Measurements from ENCODE around the gene FAM78A.

- TF ChIP-seq, protein P1, sequence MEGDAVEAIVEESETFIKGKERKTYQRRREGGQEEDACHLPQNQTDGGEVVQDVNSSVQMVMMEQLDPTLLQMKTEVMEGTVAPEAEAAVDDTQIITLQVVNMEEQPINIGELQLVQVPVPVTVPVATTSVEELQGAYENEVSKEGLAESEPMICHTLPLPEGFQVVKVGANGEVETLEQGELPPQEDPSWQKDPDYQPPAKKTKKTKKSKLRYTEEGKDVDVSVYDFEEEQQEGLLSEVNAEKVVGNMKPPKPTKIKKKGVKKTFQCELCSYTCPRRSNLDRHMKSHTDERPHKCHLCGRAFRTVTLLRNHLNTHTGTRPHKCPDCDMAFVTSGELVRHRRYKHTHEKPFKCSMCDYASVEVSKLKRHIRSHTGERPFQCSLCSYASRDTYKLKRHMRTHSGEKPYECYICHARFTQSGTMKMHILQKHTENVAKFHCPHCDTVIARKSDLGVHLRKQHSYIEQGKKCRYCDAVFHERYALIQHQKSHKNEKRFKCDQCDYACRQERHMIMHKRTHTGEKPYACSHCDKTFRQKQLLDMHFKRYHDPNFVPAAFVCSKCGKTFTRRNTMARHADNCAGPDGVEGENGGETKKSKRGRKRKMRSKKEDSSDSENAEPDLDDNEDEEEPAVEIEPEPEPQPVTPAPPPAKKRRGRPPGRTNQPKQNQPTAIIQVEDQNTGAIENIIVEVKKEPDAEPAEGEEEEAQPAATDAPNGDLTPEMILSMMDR (conservative IDR thresholded peaks at IDR 0.05; ENCODE audit: low read depth, low read length): no peak
- TF ChIP-seq EZH2 (IDR thresholded peaks at IDR 0.05; ENCODE audit: low read length, unreplicated experiment): no peak
These were observed 36.8 kb upstream of the FAM78A start for GRCh38 chr9:131312822-131313770.
